Activated CD8-positive, alpha-beta memory T cell treated with anti-CD3 and anti-CD28 coated beads, Interleukin-2, amount 50 U/mL, for 48 hours (primary cell): Measurements from ENCODE around the gene HEPACAM.

ENCODE experiments used
- DNase-seq: peaks from one replicate; pipeline ENCODE4 v3.0.0-alpha.2; 2020

HEPACAM gene

DNA sequence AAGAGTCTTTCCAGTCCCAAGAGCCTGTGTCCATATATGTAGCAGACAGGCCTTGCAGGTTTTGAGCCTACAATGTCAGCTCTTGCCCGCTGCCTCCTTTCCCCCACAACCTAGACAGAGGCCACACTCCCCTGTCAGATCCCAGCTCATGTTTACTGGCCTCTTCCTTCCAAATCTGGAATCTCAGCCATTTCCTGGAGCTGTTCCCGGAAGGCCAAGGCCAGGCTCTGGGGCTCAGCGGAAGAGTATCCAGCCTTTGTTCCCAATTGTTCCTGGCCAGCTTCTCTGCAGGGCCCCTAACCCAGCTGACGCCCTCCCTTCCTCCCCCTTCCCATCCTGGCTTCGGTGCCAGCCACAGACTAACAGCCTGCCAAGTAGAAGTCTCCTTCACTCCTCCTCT, 37.1 kb downstream of the HEPACAM start:
- DNase-seq: no peak

DNA sequence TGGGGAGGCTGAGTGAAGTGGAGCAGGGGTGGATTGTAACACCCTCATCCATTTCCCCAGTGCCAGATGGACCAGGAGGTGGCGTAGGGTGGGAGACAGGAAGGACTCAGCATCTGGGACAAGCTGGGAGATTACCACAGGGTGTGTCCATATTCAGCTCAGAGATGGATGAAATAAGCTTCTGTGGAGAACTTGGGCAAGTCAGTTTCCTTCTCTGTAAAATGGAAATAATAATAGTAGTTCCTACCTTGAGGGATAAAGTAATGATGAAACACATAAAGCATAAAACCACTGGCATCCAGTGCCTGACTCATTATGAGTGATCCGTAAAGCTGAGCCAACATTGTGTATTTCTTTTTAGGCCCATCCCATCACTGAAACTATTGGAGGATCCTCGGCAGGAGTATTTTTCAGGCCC, 37.6 kb downstream of the HEPACAM start:
- DNase-seq: no peak

DNA sequence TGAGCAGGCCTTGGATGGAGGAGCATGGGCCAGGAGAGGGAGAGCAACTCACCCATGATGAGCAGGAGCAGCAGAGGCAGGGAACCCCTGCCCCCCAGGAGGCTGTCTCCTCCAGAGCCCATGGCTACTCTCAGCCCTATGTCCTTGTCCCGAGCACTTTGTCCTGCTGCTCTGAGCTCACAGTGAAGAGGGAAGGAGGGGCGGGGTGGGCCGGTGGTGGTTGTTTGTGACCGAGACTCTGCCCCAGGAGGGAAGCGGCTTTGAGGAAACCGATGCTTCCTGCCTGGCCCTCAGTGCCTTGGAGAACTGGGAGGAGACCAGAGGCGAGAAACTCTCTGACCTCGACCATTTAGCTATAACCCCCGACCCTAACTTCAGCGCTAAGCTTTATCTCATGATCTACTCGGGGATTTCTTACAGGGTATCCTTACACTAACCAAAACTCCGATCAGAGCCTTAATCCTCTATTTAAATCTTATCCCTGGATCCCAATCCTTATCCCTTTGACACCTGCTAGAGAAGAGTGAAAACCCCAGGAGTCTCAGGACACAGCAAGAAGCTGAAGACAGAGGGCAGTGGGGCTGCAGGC, 38.1 kb downstream of the HEPACAM start, which contains the start of gene ROBO4:
Gene ROBO4 (minus strand): TSS at position 192 of the 589 bp plus-strand sequence. CDS start 70 bp downstream, at position 122.
- DNase-seq: no peak

- DNase-seq: no peak
Observed at GRCh38 chr11:124896821-124897391, 38.9 kb downstream of the HEPACAM start.

GRCh38 chr11:124896071-124896750, 39.6 kb downstream of the HEPACAM start:
- no peak for DNase-seq

DNA sequence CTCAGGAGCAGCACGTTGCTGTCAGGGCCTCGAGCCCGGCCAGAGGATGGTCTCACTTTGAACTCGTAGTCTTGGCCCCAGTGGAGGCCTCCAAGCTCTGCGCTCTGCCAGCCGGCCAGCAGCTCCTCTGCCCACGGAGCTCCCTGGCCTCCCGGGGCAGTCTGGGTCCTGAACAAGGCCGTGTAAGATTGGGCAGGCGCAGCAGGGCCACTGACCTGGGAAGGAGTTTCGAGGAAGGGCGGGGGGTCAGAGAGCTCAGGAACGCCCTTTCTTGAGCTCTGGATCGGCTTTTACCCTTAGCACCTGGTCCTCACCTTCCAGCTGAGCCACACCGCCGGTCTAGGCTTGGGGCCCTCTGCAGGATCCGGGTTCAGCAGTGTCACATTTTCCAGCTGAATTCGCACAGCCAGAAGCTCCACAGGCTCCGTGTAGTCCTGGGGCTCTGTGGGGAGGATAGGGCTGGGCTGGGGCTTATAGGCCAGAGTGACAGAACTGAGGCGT, 40.3 kb downstream of the HEPACAM start:
- no peak for DNase-seq

DNA sequence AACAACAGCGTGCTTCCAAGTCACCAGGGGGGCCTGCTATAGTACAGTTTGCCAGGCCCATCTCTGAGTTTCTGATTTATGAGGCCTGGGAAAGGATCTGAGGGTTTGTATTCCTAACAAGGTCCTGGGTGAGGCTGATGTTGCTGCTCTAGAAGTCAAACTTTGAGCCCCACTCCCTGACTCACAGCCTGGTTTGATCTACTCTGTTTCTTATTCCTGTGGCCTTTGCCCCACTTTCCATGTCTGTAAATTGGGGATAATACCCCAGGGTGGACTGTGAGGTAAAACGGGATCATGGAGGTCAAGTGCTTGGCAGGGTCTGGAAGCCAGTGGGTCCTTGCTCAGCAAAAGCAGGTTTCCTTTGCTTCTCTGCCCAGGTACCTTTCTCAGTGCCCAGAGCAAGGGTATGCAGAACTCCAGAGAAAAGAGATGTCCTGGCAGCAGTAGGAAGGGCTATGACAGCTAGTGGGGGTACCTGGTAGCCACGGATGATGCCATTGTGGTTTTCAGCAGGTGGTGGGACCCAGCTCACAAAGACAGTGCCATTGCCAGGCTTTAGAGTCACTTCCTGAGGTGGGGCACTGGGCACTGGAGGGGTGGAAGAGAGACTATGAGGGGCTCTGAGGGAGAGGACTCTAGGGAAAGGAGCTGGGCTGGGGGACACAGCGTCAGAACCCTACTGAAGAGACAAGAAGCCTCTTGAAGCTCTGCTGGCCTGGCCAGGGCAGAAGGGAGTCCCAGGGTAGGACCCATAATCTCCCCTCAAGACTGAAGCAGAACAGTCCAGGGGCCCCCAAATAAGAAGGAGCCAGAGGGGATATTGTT, 41.0 kb downstream of the HEPACAM start:
- DNase-seq: no peak

DNA sequence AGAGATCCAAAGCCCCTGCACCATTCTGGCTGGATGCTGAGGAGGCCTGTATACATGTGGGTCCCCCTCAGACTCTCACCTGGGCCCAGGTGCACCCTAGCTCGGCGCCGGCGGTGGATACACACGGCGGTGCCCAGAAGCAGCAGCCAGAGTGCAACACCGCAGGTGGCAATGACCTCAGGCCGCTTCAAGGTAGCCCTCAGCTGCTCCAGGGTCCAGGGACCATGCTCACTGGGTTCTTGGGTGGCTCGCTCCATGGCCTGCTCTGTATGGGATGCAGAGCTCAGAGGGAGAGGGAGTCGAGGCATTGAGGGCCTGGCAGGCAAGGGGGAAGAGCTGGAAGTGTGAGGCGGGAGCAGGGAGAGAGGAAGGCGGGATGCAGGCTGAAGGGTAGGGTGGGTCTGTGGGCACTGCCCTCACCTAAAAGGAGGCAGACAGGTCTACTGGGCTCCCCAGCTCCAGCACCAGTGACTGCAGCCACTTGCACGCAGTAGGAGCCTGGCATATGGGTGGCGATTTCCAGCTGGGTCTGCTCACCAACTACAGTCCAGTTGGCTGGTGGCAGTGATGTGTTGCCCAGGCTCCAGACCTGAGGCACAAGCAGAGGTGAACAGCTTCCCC, 42.0 kb downstream of the HEPACAM start:
- no peak for DNase-seq

GRCh38 chr11:124892750-124893454, 42.9 kb downstream of the HEPACAM start:
- DNase-seq: no peak

GRCh38 chr11:124892146-124892545, 43.7 kb downstream of the HEPACAM start:
- no peak for DNase-seq

DNA sequence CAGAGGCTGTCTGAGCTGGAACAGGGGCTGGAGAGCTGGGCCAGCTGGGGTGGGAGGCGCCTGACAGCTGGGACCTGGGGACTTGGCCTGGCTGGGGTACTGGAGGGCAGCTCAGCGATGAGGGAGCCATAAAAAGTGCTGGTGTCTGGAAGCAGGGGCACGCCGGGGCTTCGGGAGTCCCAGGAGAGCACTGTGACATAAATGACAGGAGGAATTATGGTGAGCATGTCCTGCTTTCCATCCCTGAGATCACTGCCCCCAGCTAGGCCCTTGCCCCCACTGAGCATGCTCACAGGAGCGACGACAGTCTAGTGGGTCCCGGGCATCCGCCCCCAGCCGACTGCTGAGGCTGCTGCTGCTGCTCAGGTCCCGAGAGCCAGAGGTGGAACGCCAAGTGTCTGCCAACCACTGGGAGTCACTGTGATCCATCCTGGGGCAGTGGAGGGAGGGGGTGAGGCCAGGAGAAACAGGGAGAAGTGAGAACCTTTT, 44.4 kb downstream of the HEPACAM start:
- no peak for DNase-seq

DNA sequence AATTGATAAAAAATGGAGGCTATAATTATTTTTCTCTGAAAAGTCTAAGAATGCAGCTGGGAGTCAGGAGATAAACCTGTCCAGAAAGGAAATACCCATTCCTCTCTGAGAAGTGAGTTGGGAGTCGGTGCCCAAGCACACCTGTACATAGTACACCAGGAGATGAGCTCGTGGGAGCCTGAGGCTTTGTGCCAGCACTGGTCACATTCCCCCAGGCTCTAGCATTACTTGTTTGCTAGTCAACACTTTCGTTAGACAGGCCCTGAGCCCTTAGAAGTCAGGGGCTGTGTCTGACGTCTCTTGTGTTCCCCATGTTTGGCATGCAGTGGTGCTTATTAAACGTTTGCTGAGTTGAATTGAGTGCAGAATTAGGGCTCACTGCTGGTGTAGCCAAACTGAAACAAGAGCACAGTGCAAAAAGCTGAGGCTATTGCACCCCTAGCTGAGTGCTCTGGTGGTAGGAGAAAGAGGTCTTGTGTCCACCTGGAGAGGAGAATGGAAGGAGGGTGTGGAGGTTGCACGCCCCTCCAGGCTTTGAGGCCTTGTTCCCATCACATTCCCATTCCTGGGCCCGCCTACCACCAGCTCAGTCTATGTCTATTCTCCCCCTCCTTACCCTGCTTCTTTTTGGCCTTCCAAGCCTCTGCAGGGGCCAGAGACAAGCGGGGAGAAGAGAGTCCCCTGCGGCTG, 45.0 kb downstream of the HEPACAM start:
- no peak for DNase-seq

GRCh38 chr11:124890151-124890550, 45.7 kb downstream of the HEPACAM start:
- no peak for DNase-seq

GRCh38 chr11:124889191-124890091, 46.4 kb downstream of the HEPACAM start:
- DNase-seq: no peak

GRCh38 chr11:124887667-124888013, 48.2 kb downstream of the HEPACAM start:
- no peak for DNase-seq

- peak; percentile 23 for DNase-seq
Observed at GRCh38 chr11:124886978-124887666, 48.7 kb downstream of the HEPACAM start.

DNA sequence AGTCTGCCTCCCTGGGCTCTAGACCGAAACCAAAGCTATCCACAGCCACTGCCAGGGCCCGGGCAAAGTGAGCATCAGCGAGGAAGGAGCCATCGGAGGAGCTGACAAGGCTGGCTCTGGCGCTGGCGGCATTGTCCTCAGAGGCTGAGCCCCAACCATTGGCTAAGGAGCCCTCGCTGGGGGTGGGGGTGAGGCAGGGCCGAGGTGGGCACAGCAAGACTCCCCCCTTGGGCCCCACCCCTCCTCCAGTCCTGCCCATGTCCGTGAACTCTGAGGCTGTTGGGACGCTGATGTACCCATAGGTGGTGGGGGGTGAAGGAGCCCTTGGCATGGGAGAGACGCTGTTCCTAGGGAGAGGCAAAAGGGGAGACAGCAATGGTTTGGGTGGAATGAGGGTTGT, 49.4 kb downstream of the HEPACAM start:
- DNase-seq: peak; percentile 36

DNA sequence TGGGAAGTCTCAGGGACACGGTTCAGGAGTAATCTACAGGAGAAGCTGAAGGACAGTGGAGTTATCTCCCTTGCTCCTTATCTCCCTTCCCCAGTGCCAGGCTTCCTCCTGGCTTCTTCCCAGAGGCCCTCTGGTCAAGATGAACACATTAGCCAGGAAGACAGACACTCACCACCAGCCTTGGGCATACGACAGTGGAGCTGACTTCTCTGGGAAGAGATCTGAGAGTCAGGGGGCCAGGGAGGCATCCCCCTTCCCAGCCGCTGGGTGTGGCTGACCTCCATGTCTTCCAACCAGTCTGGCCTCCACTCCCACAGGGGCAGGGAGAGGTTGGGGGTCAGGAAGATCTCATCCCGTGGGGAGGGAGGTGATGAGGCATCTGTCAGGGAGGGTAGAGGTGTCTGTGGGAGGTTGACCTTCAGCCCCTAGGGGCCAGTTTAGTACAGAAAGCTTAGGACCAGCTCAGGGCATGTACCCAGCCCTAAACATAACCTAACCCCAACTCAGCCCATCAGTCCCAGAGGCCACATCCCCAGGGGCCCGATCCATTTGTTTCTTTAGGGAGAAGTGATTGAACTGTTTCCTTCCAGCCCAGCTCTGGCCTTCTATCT, 50.9 kb downstream of the HEPACAM start:
- DNase-seq: no peak

- DNase-seq: no peak
Observed at GRCh38 chr11:124884340-124884739, 51.5 kb downstream of the HEPACAM start.
